Bronchial epithelial cell (primary cell): ENCODE results near the gene FBXL7. TPM values are rescaled to one million over a fixed set of nuclear protein-coding genes. Genes with fewer than 3 reads are reported as not detected.
"Not testable (repeated sequence)": the region's sequence is repeated elsewhere in the genome, so short reads cannot be mapped to it uniquely, and the experiment has no call there.

Experiments used
- DNase-seq: peaks from one replicate; pipeline ENCODE4 v3.0.0-alpha.2; 2010; ENCODE audit warnings: low read depth
- FAIRE-seq: peaks from 2 replicates; lab custom pipeline; 2011; peaks lifted over from hg19 to GRCh38; lab: Jason Lieb, UNC
- H3K27me3 ChIP-seq: 2 replicates; pipeline ENCODE4 v1.5.1; 2011; ENCODE audit warnings: low read length; ENCODE audit not compliant: control insufficient read depth, insufficient read depth
- H3K36me3 ChIP-seq: 2 replicates; pipeline ENCODE4 v1.5.1; 2011; ENCODE audit warnings: low read length; ENCODE audit not compliant: control insufficient read depth, insufficient read depth
- H3K4me3 ChIP-seq: 2 replicates; pipeline ENCODE4 v1.5.1; 2011; ENCODE audit warnings: mild to moderate bottlenecking, low read depth, low read length, control low read depth
- total RNA-seq: library from RNA; depleted of rRNA; stranded (reverse); fragments of >200 nt; gene quantifications from 2 replicates; pipeline ENCODE4 v1.2.1, GENCODE V29; 2014
- TF ChIP-seq, protein P1 (sequence below): IDR thresholded peaks from 2 replicates; pipeline ENCODE4 v1.5.1; 2011; ENCODE audit warnings: mild to moderate bottlenecking, moderate library complexity, low read length, control low read depth, inconsistent platforms; ENCODE audit not compliant: insufficient read depth, severe bottlenecking

The FBXL7 gene
- total RNA-seq, 1 donor from 2014 or later = 0.26 TPM

- TF ChIP-seq, protein P1, sequence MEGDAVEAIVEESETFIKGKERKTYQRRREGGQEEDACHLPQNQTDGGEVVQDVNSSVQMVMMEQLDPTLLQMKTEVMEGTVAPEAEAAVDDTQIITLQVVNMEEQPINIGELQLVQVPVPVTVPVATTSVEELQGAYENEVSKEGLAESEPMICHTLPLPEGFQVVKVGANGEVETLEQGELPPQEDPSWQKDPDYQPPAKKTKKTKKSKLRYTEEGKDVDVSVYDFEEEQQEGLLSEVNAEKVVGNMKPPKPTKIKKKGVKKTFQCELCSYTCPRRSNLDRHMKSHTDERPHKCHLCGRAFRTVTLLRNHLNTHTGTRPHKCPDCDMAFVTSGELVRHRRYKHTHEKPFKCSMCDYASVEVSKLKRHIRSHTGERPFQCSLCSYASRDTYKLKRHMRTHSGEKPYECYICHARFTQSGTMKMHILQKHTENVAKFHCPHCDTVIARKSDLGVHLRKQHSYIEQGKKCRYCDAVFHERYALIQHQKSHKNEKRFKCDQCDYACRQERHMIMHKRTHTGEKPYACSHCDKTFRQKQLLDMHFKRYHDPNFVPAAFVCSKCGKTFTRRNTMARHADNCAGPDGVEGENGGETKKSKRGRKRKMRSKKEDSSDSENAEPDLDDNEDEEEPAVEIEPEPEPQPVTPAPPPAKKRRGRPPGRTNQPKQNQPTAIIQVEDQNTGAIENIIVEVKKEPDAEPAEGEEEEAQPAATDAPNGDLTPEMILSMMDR = no peak
- no peaks in the 10 kb centered on the region for H3K27me3 ChIP-seq
- no peaks in the 10 kb centered on the region for H3K36me3 ChIP-seq
- DNase-seq = no peak
- no peak overlapping the region for H3K4me3 ChIP-seq
- FAIRE-seq = no peak
Measured at GRCh38 chr5:15852949-15853348, 353.0 kb downstream of the FBXL7 start.

DNA sequence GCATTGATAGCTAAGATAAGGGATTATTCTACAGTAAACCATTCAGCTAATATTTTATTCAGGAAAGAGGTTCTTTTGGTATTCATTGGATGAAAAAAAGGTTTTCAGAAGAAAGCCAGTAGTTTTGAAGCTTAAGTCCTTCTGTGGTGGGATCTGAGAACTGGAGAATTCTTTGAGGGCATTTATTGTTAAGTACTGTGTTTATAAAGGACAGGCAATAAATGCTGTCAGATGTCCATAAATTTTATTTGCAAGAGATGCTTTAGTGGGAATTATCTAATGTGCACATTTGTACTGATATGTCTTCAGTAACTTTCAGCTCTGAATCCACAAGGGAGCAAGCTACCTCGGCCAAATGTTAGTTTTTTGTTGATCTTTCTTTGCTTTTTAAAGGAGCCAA, 358.3 kb downstream of the FBXL7 start:
- no peak for DNase-seq
- no peak for FAIRE-seq

DNA sequence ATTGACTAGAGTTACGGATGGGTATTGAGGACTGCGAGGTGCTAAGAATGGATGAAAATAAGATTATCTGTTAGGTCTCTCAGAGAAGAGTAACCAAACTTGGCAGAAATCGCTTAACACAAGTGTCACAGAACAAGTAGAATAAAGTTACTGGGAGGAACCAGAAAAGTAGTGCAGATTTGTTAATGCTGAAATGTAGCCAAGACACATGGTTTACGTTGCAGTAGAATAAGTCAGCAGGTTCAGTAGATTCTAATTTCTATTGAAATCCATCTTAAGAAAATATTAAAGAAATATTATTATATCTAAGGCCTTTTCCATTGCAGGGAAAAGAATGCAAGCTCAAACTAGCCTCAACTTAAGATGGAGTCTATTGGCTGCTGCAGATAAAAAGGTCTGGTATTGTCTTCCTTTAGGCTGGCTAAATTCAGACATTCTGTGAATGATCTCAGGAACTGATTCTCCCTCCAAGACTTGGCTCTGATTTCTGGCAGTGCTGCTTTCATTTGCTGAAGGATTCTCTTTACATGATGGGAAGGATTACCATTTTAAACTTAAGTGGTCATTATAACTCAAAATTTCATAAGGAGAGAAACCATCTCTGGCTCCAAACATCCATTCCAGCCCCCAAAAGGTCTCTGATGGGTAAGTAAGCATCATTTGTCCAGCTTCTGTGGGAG, 364.7 kb downstream of the FBXL7 start:
- FAIRE-seq = no peak
- Histone ChIP-seq H3K4me3 (no peak overlapping the region), H3K36me3 (no peaks in the 10 kb centered on the region), H3K27me3 (no peaks in the 10 kb centered on the region)
- no peak for DNase-seq
- TF ChIP-seq, protein P1 = no peak

More for the DNA sequence above, 358.3 kb downstream of the FBXL7 start:
- TF ChIP-seq, protein P1 = no peak
- Histone ChIP-seq H3K27me3 (no peaks in the 10 kb centered on the region), H3K36me3 (no peaks in the 10 kb centered on the region), H3K4me3 (no peak overlapping the region)

- not testable (repeated sequence) for H3K4me3 ChIP-seq, H3K27me3 ChIP-seq, FAIRE-seq, H3K36me3 ChIP-seq, DNase-seq
Measured at GRCh38 chr5:15872259-15872658, 372.3 kb downstream of the FBXL7 start.

DNA sequence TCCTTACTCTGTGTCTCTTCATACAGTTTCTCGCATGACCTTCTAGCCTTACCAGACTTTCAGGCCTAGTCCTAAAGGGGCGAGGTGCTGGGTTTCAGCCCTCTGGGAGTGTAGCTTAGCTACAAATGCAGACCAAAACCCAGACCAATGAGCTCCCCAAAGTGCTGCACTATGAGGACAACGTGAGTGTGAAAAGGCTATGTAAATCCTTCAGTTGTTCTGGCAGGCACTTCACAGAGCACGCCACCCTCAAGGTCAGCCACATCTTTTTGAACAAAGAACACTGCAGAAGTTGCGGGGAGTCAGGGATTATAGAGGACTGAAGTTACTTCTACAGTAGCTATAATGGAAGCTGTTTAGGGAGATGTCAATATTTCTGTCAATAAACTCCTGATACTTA, 377.9 kb downstream of the FBXL7 start:
- no peak for FAIRE-seq
- no peaks in the 10 kb centered on the region for H3K27me3 ChIP-seq
- TF ChIP-seq, protein P1 = no peak
- no peak overlapping the region for H3K4me3 ChIP-seq
- no peak for DNase-seq
- no peaks in the 10 kb centered on the region for H3K36me3 ChIP-seq

GRCh38 chr5:15880201-15880600, 380.2 kb downstream of the FBXL7 start:
- FAIRE-seq (no peak), DNase-seq (no peak)
- TF ChIP-seq, protein P1 = no peak
- Histone ChIP-seq H3K36me3 (no peaks in the 10 kb centered on the region), H3K27me3 (no peaks in the 10 kb centered on the region), H3K4me3 (no peak overlapping the region)
